ENCODE measurements around the gene GDPD4.

DNA sequence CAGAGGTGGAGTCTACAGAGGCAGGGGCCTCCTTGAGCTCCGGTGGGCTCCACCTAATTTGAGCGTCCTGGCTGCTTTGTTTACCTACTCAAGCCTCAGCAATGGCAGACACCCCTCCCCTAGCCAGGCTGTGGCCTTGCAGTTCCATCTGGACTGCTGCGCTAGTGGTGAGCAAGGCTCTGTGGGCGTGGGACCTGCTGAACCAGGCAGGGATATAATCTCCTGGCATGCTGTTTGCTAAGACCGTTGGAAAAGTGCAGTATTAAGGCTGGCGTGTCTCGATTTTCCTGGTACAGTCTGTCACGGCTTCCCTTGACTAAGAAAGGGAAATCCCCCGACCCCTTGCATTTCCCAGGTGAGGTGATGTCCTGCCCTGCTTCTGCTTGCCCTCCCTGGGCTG is 77.7 kb downstream of the GDPD4 start:
- TF ChIP-seq, protein P1, sequence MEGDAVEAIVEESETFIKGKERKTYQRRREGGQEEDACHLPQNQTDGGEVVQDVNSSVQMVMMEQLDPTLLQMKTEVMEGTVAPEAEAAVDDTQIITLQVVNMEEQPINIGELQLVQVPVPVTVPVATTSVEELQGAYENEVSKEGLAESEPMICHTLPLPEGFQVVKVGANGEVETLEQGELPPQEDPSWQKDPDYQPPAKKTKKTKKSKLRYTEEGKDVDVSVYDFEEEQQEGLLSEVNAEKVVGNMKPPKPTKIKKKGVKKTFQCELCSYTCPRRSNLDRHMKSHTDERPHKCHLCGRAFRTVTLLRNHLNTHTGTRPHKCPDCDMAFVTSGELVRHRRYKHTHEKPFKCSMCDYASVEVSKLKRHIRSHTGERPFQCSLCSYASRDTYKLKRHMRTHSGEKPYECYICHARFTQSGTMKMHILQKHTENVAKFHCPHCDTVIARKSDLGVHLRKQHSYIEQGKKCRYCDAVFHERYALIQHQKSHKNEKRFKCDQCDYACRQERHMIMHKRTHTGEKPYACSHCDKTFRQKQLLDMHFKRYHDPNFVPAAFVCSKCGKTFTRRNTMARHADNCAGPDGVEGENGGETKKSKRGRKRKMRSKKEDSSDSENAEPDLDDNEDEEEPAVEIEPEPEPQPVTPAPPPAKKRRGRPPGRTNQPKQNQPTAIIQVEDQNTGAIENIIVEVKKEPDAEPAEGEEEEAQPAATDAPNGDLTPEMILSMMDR (conservative IDR thresholded peaks at IDR 0.05; ENCODE audit: low read depth, low read length): no peak
- TF ChIP-seq EZH2 (IDR thresholded peaks at IDR 0.05; ENCODE audit: borderline replicate concordance, low read depth, low read length, poor library complexity, severe bottlenecking): no peak
